Kidney (tissue), 14 donors: ENCODE results near the gene ACADVL. TPM values are rescaled to one million over a fixed set of nuclear protein-coding genes. Genes with fewer than 3 reads are reported as not detected.

Experiments used
- DNase-seq, 5 donors: peaks; one replicate each; pipeline ENCODE4 v3.0.0-alpha.2; 2013 to 2020
- FAIRE-seq: peaks from 2 replicates; lab custom pipeline; 2012; peaks lifted over from hg19 to GRCh38; lab: Jason Lieb, UNC
- H3K27ac ChIP-seq, 2 donors: one replicate each; pipeline ENCODE4 v1.7.0; 2013; ENCODE audit warnings: low read depth in 2 of 2, low read length in 2 of 2, inconsistent platforms in 1 of 2
- H3K27me3 ChIP-seq: one replicate; pipeline ENCODE4 v1.7.1; 2013; ENCODE audit warnings: low read length, inconsistent platforms; ENCODE audit not compliant: control insufficient read depth, insufficient read depth
- H3K36me3 ChIP-seq, 3 donors: one replicate each; pipeline versions ENCODE4 v1.7.0 to v1.7.1; 2013; ENCODE audit warnings: low read length in 3 of 3, control low read depth in 1 of 3, inconsistent platforms in 1 of 3; ENCODE audit not compliant: insufficient read depth in 3 of 3, control insufficient read depth in 2 of 3
- H3K4me1 ChIP-seq, 3 donors: one replicate each; pipeline versions ENCODE4 v1.7.0 to v1.7.1; 2013; ENCODE audit warnings: low read length in 3 of 3, inconsistent platforms in 1 of 3, low read depth in 1 of 3; ENCODE audit not compliant: control insufficient read depth in 2 of 3, insufficient read depth in 2 of 3
- H3K4me3 ChIP-seq, 3 donors: one replicate each; pipeline versions ENCODE4 v1.7.0 to v1.8.1; 2013; ENCODE audit warnings: low read length in 3 of 3, control low read depth in 1 of 3, inconsistent platforms in 1 of 3
- H3K9ac ChIP-seq, 3 donors: one replicate each; pipeline versions ENCODE4 v1.7.0 to v1.7.1; 2013; ENCODE audit warnings: low read length in 3 of 3, control low read depth in 1 of 3, inconsistent platforms in 1 of 3
- H3K9me3 ChIP-seq, 3 donors: one replicate each; pipeline versions ENCODE4 v1.7.0 to v1.7.1; 2013; ENCODE audit warnings: low read length in 3 of 3, control low read depth in 1 of 3, inconsistent platforms in 1 of 3; ENCODE audit not compliant: control insufficient read depth in 2 of 3, insufficient read depth in 1 of 3
- CTCF ChIP-seq: IDR thresholded peaks from 3 replicates; pipeline ENCODE4 v1.5.1; 2012; ENCODE audit warnings: mild to moderate bottlenecking, moderate library complexity, borderline replicate concordance; ENCODE audit not compliant: insufficient read depth; ENCODE audit errors: extremely low read depth
- intact Hi-C: fragments of 100-400 bp; cut with DNase I; formaldehyde crosslinking; loops from one replicate; pipeline ENCODE4 v1.11.1; 2022
- polyA plus RNA-seq: library from polyadenylated mRNA; stranded (reverse); fragments of 350-450 nt; fragmentation: Illumina TruSeq; extraction: RNeasy Lipid Tissue Mini Kit (QIAGEN cat#74804); gene quantifications from one replicate; pipeline ENCODE4 v1.2.3, GENCODE V29; 2014; ENCODE audit warnings: low read depth, low replicate concordance; ENCODE audit not compliant: insufficient read depth
- total RNA-seq: library from RNA; stranded (reverse); fragmentation: NEBNext Ultra II Directional; extraction: Animal tissue kit (Norgen Biotek cat#: 25700); gene quantifications from one replicate; pipeline ENCODE4 v1.2.1, GENCODE V29; 2021
- donor health status: control.
- donor health status: control.
- donor health status: control.
- donor health status: control.
- donor health status: control.
- donor health status: DM: yes; HTN: yes; CAD: no.
- donor health status: Normal renal cell carcinoma (clear cell type).

The ACADVL gene
- total and polyA plus RNA-seq, 2 donors from 2014 or later = 689 to 1,202 TPM

GRCh38 chr17:7239091-7240027 lies 19.6 kb downstream of the ACADVL start, which contains the start of gene PHF23:
Gene PHF23 (minus strand): TSS chr17:7239457. CDS start chr17:7239279, 178 bp downstream.
- Histone ChIP-seq H3K27ac (peak within 1 kb of the TSS; percentile 93 to 95), H3K36me3 (peaks cover 7 to 26% (median 13%) of the 10 kb centered on the region in 3 donors), H3K4me3 (peak within 1 kb of the TSS; percentile 80 to 89 (median 88)), H3K9me3 (no peaks in the 10 kb centered on the region), H3K27me3 (no peaks in the 10 kb centered on the region), H3K4me1 (peaks cover 10 to 39% (median 20%) of the 10 kb centered on the region in 3 donors), H3K9ac (peak within 1 kb of the TSS; percentile 42 to 97 (median 96))
- intact Hi-C loops = no loop called here
- no peak for TF ChIP-seq CTCF
- FAIRE-seq = peak; percentile 84
- DNase-seq = peak; percentile 100

GRCh38 chr17:7240375-7240774 lies 20.6 kb downstream of the ACADVL start:
- intact Hi-C loops = no loop called here
- DNase-seq (no peak), FAIRE-seq (no peak)
- peaks cover 10 to 31% (median 20%) of the 10 kb centered on the region in 3 donors for H3K4me1 ChIP-seq
- peaks cover 7 to 24% (median 14%) of the 10 kb centered on the region in 3 donors for H3K36me3 ChIP-seq
- peak overlapping the region; percentile 35 to 99 (median 86) for H3K4me3 ChIP-seq
- H3K27ac ChIP-seq = peak overlapping the region in 1 of 2 donors; percentile 97
- no peaks in the 10 kb centered on the region for H3K27me3 ChIP-seq
- peak overlapping the region in 1 of 3 donors; percentile 89 for H3K9ac ChIP-seq
- no peaks in the 10 kb centered on the region for H3K9me3 ChIP-seq
- no peak for TF ChIP-seq CTCF

- H3K4me1 ChIP-seq = peaks cover 10 to 26% (median 20%) of the 10 kb centered on the region in 3 donors
- peak overlapping the region; percentile 89 to 100 (median 92) for H3K9ac ChIP-seq
- no peaks in the 10 kb centered on the region for H3K9me3 ChIP-seq
- peaks cover 13 to 25% (median 17%) of the 10 kb centered on the region in 3 donors for H3K36me3 ChIP-seq
- TF ChIP-seq CTCF = no peak
- FAIRE-seq (no peak), DNase-seq (peak in 2 of 5 donors; percentile 55)
- H3K27ac ChIP-seq = peak overlapping the region; percentile 97 to 99
- H3K27me3 ChIP-seq = no peaks in the 10 kb centered on the region
- intact Hi-C loops = no loop called here
- peak overlapping the region; percentile 86 to 99 (median 99) for H3K4me3 ChIP-seq
Observed at GRCh38 chr17:7241090-7241733, 21.5 kb downstream of the ACADVL start.
